ENCODE results near the gene CLCN3. TPM values are rescaled to one million over a fixed set of nuclear protein-coding genes. Genes with fewer than 3 reads are reported as not detected.

CLCN3 gene
- total and polyA plus RNA-seq, 9 of the 15 experiments (the other 6 are each of a cell fraction or from before 2014, with no cell fraction given), result 12.7 to 60.6 (median 38.5) TPM

- TF ChIP-seq CBFA2T3 (IDR thresholded peaks at IDR 0.05) (peak; percentile 65), TEAD1 (CRISPR knock-in tag; IDR thresholded peaks at IDR 0.05) (0 out of 4 replicates have a peak, but pooled peaks of 1 of the 2 experiments have one; percentile 9), ATF6 (CRISPR knock-in tag; IDR thresholded peaks at IDR 0.05) (no peak), MITF (IDR thresholded peaks at IDR 0.05) (no peak), KAT7 (CRISPR knock-in tag; IDR thresholded peaks at IDR 0.05; ENCODE audit: borderline replicate concordance) (no peak), ZNF717 (CRISPR knock-in tag; IDR thresholded peaks at IDR 0.05) (no peak), PKNOX1 (IDR thresholded peaks at IDR 0.05) (peak; percentile 54; the same call in 1 of the 2 replicates), SRSF9 (IDR thresholded peaks at IDR 0.05; ENCODE audit: borderline replicate concordance, low read depth, low read length) (no peak), PBX2 (CRISPR knock-in tag; IDR thresholded peaks at IDR 0.05; ENCODE audit: low read depth) (no peak), PBX2 (tag; conservative IDR thresholded peaks at IDR 0.05; ENCODE audit: low read depth) (peak; percentile 64), ID3 (CRISPR knock-in tag; IDR thresholded peaks at IDR 0.05) (no peak), ID3 (tag; IDR thresholded peaks at IDR 0.05) (no peak), ARID3A (IDR thresholded peaks at IDR 0.05; ENCODE audit: borderline replicate concordance, low read depth, low read length) (0 out of 2 replicates have a peak, but pooled peaks have one; percentile 61), ZBTB17 (CRISPR knock-in tag; IDR thresholded peaks at IDR 0.05) (no peak), PML (IDR thresholded peaks at IDR 0.05; ENCODE audit: low read length) (peak; percentile 29; the same call in 1 of the 2 replicates), PREB (CRISPR knock-in tag; IDR thresholded peaks at IDR 0.05) (no peak), FOS (IDR thresholded peaks at IDR 0.05; ENCODE audit: extremely low read depth, insufficient read length) (no peak)
Observed at GRCh38 chr4:169621731-169622492, 1.5 kb downstream of the CLCN3 start (continued).

Data from K562 (cell line).